Stimulated activated CD4-positive, alpha-beta T cell treated with anti-CD3 and anti-CD28 coated beads, Interleukin-4, amount 100 ng/mL, for 1 hour (primary cell): ENCODE measurements around the gene POLR1F.

Experiments used
- DNase-seq: peaks from one replicate; pipeline ENCODE4 v3.0.0-alpha.2; 2020

POLR1F gene

GRCh38 chr7:19674266-19674960 lies 34.4 kb downstream of the POLR1F start:
- no peak for DNase-seq

- no peak for DNase-seq
Observed at GRCh38 chr7:19670806-19671205, 38.0 kb downstream of the POLR1F start.

- DNase-seq = no peak
Observed at GRCh38 chr7:19665399-19666008, 43.3 kb downstream of the POLR1F start.

GRCh38 chr7:19663816-19664462 lies 44.9 kb downstream of the POLR1F start:
- no peak for DNase-seq

GRCh38 chr7:19648791-19649190 lies 60.0 kb downstream of the POLR1F start:
- DNase-seq = no peak
